HG02678 (cell line): ENCODE measurements around the gene ZCCHC2.

Experiments
- ATAC-seq: cut with Tn5 transposase; IDR thresholded peaks from one replicate; pipeline ENCODE4 v1.9.1; 2021; ENCODE audit warnings: mild to moderate bottlenecking, moderate library complexity; ENCODE audit not compliant: unreplicated experiment

The ZCCHC2 gene

DNA sequence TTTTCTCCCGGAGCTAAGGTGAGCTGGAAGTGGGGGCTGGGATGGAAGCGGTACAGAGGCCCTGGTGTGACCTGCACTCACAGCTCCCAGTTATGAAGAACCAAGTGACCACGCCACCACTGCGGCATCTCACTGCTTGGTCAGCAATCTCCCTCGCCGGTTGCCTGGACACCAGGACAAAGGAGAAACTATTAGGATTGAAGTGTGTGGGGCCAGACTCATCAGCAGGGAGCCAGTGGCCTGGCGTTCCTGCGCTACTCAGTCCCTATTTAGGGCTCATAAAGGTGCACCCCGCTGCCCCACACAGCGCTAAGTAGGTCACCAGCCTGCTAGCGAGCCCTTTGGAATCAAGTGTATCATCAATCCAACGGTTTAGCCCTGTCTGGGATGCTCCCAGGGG lies 82.9 kb downstream of the ZCCHC2 start:
- ATAC-seq, result no peak

DNA sequence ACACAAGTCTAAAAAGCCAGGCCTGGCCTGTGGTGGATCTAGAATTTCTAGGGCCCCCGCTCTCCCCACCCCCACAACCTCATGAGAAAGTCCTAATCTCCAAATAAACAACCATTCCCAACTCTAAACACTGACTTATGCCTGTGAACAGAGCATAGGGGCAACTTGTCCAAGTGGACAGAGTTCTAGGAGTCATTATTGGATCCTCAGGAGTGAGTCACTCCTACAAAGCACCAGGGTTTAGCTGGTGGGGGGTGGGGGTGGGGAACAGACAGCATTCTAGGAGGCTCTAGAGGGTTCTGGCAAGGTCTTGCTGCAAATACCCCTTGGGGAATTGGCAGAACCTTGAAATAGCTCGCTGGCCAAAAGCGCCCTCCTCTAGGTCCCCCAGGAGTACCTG lies 83.3 kb downstream of the ZCCHC2 start:
- no peak for ATAC-seq

DNA sequence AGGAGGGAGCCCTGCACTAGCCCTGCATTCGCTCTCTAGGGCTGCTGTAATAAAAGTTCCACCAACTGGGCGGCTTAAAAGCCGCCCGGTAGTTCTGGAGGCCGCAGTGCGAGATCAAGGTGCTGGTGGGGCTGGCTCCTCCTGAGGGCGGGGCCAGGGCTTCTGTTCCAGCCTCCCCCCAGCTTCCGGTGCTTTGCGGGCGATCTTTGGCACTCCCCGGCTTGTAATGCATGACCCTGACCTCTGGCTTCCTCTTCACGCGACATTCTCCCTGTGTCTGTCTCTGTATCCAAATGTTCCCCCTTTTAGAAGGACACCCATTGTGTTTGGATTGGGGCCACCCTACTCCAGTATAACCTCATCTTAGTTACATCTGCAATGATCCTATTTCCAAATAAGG lies 84.5 kb downstream of the ZCCHC2 start:
- ATAC-seq, result no peak

DNA sequence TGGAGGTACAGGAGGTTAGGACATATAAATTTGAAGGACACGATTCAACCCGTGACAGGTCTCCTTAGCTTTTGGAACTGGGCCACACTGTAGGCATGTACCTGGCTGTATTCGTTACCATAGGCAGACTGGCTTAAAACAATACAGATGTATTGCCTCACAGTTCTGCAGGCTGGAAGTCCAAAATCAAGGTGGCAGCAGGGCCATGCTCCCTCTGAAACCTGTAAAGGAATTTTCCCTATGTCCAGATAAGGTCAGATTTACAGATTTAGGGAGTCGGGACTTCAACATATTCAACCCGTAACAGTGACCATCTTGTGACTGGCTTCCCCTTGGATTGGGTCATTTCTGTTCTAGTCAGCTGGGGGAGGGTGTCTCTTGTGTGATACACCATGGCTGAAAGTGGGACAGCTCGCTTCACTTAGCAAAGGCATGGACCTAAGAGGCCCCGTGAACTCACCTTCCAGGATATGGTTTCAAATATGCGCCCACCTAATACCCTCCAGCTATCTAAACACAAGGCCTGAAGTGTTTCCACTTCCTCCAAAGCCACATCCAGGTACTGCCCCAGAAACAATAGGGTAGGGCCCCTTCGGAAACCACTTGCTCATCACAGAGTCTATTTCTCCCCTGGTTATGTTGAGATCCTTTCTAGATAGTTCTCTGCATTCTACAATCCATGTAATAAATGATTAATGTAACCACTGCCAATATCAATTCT lies 85.0 kb downstream of the ZCCHC2 start:
- no peak for ATAC-seq

DNA sequence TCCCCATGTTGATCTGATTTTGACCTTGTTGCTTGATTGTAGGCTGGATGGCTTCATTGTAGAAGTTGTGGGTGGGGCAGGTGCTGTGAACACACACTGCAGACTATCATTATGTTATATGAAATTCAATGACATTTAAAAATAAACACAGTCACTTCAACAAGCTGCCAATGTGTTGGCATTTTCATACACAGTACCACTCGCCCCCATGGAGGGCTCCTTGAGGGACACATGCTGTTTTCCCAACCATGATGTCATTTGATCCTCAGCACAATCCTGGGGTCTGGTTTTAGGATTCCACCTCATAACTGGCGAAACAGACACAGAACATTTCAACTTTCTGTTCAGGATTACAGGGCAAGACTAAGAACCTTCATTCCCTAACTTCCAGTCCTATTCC lies 86.9 kb downstream of the ZCCHC2 start:
- no peak for ATAC-seq

DNA sequence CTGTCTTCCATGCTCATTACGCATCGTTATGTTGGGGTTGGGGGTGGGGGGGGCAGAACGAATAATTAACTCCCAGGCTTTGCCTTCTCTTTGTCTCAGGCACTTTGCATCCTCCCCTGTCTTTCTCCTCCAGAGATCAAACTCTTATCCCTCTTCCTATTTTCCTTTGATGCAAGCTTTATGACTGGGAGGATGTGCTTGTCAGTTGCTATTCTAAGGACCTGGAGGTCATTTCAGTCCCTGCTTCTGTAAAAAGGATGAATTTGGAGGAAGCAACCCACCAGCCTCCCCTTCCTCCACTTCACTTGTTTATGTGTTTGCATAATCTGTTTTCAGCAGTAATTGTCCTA lies 87.5 kb downstream of the ZCCHC2 start:
- ATAC-seq, result no peak

DNA sequence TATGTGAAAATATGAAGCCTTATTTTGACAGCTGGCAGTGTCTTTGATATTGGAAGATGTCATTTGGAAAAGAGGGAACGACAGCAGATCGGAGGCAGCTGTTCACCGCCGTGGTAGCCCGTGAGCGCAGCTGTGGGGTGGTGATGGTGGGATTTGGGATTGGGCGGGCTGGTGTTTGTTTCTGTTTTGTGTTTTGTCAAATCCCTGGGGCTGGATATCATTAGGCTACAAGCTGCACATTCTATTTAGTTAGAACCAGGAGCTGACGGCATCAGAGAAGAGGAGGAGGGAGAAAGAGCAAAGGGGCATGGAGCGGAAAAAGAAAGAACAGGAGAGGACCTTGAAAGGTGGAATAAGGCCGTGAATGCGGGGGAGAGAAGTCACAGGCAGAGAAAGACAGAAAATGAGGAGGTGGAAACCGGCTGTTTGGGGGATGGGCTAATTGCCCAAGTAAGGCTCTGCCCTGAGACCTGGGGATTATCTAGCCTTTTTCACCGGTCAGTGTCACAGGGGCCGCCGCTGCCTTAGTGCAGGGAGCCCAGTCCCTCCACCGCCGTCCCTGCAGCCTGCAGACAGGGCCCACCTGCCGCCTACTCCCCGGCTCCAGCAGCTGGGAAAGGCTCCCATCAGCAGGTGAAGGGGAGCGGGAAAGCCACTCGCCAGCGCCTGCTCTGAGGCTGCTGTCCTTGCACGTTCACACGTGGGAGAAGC lies 88.0 kb downstream of the ZCCHC2 start:
- no peak for ATAC-seq

DNA sequence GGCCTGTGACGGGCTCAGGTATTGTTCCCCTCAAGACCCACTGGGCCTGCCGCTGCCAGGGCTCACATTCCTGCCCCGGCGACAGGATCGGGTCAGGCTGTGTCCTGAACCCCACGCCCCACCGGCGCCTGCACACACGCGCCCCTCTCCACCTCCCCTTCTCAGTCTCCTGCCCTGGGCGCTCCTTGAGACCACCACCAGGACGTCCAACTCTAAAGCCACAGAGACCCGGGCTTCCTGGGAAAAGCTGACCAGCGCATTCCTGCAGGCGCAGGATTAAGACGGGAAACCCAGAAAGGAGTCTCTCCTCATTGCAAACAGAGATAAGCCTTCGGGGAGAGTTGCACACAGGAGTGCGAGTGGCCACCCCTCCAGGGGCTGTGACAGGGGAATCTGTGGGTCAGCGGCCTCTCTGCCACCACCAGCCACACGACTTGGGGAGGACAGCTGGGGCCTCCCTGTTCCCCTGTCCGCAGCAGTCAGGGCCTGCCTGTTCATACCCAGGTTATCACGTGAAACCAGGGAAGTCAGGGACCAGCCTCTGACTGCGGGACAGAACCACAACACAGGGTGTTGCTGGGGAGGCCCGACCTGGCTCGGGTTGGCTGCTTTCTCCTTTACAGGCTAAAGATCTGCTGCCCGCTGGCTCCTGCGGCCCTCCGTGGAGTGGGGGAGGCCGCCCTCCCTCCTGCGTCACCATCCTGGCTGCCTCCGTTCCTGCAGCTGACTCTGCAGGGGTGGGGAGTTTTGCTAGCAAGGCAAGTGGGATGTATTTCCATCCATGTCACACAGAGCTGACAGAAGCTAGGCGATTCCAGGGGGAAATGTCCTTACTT lies 88.8 kb downstream of the ZCCHC2 start:
- ATAC-seq, result no peak

DNA sequence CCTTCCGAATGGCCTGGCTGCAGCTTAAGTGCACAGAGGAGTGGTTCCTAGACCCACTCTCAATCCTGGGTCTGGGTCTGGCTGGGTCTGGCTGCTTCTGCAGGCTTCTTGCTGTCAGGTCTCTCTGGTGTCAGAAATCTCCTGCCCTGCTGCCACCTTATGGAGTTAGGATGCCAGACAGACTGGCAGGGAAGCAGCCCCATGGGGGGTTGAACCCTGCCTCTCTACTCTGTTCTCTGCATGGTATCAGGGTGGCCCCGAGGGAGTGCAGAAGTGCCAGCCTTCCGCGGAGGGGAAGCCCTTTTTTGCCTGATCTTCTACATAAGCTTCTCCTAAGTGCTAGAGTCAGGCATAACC lies 89.4 kb downstream of the ZCCHC2 start:
- no peak for ATAC-seq

DNA sequence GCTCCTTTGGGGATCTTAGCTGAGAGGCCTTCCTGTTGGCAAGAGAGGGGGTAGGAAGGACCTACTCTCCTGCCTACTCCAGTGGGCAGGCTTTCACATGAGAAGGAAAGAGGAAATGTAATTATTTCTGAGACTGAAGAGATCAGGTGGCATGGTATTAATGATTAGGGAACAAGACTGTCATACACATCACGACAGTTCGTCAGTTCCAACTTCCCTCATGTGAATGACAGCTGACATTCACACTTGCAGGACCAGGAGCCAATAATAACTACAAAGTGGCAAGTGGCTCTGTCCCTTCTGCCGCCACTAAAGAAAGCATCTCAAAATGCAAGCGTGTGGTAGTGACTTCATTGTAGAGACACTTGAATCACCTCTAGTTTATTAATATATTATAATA lies 90.0 kb downstream of the ZCCHC2 start:
- ATAC-seq, result no peak

DNA sequence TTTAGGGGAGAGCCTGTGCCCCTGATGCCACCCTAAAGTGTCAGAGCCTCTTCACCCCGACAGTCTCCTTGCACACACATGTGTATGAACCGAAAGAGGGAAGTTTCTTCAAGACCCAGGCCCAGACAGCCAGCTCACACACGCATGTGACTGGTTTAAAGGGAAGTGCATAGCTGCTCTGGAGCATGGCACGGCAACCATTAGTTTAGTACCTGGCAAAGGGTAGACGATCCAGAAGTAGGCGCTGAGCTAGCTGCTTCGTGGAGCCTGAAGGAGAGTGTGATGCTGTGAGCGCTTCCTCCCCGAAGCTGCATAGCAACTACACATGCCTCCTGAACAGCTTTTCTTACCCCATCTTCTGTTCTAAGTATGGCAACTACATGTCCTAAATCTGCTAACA lies 91.7 kb downstream of the ZCCHC2 start:
- ATAC-seq, result no peak

DNA sequence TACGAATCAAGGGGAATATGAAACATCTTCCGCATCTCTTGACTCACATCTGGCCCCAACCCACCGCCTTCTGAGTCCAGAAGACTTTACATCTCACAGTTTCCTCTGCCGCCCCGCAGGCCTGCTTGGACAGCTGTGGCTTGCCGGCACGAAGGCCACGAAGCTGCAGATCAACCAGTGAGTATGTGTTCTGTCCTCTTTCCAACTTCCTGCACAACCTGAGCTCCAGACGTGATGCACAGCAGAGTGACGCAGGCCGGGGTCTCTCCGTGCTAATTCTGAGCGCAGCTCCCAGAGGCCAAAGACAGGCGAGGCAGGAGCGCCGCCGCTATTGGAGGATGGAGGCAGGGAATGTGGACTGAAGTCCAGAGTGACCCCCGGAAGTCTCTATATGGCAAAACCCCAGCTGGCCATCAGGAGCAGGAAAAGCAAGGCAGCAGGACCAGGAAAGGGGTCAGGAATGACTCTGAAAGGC lies 93.5 kb downstream of the ZCCHC2 start:
- no peak for ATAC-seq

DNA sequence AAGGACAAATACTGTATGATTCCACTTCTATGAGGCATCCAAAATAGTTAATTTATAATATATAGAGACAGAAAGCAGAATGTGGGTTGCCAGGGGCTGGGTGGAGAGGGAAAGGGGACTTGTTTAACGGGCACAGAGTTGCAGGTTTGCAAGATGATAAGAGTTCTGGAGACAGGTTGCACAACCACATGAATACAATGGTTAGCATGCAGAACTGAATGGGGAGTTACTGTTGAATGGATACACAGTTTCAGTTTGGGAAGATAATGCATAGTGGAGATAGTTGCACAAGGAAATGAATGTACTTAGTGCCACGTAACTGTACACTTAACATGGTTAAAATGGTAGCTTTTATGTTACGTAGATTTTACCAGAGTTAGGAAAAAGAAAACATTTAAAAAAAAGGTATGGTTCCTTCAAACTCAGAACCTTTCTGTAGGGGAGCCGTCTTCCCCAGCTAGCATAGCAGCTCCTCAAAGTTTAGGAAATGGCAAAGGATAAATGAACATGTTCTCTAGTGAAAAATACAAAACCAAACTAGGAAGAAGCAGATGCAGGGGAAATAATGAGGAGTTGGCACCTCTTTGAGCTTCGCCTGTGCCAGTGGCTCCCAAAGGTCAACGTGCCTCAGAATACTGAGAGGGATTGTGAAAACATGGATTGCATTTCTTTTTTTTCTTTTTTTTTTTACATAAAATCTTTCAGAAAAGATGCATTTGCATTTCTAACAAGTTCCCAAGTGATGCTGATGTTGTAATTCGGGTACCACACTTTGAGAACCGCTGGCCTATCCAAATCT lies 95.2 kb downstream of the ZCCHC2 start:
- no peak for ATAC-seq

DNA sequence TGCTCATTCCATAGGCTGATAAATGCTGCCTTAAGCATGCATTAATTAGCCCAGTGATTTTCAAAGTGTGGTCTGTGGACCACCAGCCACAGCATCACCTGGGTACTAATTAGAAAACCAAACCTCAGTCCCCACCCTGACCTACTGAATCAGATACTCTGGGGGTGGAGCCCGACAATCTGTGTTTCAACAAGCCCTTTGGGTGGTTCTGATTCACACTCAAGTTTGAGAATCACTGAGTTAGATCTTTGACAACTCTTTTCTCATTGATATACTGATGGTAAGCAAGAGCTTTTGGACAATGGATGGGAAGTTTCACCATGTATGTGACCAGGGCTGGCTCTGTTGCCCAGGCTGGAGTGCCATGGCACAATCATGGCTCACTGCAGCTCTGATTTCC lies 95.9 kb downstream of the ZCCHC2 start:
- ATAC-seq, result no peak

DNA sequence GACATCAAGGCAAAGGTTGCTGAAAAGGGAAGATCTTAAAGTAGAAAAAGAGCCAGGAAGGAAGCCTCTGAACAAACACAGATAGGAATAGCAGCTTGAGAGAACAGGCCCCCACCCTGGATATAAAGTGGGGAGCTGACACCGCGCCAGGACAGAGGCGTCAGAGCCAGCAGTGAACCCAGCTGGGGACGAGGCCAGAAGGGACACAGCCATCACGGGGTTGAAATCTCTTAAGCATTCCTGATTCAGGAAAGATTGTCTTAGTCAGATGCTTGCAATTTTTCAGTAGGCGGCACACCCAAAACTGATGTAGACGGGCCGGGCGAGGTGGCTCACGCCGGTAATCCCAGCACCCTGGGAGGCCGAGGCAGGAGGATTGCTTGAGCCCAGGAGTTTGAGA lies 98.7 kb downstream of the ZCCHC2 start:
- no peak for ATAC-seq

DNA sequence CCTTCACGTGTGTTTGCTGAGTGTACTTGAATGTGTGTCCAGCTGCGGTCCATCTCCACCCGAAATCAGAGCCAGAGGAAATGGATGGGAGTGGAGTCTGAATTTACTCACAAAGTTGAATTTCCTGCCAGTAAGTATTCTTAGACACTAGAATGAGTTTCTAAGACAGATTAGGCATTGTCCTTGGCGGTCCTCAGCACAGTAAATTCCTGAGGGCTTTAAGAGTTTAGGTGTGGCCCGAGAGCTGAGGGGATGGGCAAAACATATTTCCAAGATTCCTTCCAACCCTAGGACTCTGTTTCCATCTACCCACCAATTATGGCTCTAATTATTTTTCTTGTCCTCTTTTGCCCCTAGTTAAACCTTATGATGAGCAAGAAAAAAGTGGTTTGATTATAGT lies 102.2 kb downstream of the ZCCHC2 start:
- ATAC-seq, result no peak
